ENCODE measurements around the gene CRTC1.

- TF ChIP-seq POLR2A (IDR thresholded peaks at IDR 0.05) = no peak
- TF ChIP-seq CTCF (IDR thresholded peaks at IDR 0.05) = no peak
Observed at GRCh38 chr19:18802354-18802753, 118.9 kb downstream of the CRTC1 start.

All from body of pancreas (tissue), 4 donors.